NCI-H1436 (cell line): ENCODE data around the gene TUBB.
A peak's percentile ranks its signal among the peaks of the same experiment; 100 is the strongest.
"Not testable (repeated sequence)": the region's sequence is repeated elsewhere in the genome, so short reads cannot be mapped to it uniquely, and the experiment has no call there.

Experiments used
- DNase-seq: peaks from one replicate; lab custom pipeline; 2025; lab: John Stamatoyannopoulos, UW

The TUBB gene

GRCh38 chr6:30738532-30738931 lies 18.4 kb downstream of the TUBB start:
- DNase-seq: no peak

DNA sequence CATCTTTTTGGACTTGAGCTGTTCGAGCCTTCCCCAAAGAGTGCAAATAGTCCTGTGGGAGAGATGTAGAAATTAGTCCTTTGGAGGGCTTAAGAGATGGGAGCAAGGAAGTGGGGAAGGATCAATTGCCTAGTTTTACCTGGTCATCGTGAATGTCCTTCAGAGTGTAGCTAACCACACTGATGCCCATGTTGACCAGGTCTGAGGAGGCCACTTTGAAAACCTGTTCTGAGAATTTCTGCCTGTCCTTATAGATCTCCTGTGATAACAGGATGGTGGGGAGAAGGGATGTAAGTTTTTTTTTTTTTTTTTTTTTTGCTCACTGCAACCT lies 20.4 kb downstream of the TUBB start:
- no peak for DNase-seq

DNA sequence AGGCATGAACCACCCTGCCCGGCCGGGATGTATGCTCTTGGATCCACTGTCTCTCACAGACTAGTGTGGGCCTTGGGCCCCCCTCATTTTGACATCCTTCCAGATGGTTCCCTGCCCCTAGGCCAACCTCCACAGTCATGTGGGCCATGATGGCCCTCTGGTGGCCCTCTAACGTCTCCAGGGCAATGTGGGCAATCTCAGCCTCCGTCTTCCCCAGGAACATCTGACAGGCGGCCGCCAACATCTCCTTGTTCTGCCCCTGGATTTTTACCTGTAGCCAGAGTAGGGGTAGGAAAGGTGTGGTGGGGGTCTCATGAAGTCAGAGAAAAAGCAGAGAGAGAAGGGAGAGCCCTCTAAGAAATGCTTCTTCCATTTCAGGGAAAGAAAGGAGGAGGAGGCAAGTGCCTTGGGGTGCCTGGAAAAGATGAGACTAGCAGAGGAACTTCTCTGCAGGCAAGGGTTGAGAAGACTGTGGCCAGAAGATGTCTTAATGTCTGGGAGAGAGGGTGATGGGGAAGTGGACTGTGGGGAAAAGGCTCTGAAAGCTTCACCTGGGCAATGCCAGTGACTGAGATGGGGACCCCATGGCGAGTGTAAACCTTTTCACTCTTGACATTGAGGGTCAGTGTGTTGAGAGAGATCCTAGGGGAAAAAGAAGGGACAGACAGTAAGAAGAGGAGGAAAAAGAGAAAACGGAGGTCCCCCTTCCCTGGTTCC lies 21.1 kb downstream of the TUBB start:
- DNase-seq: no peak

- DNase-seq: no peak
These were observed 21.7 kb downstream of the TUBB start for GRCh38 chr6:30741789-30742315.

GRCh38 chr6:30742316-30743098 lies 22.4 kb downstream of the TUBB start, which contains the start of gene FLOT1:
Gene FLOT1, minus strand, starts transcription at chr6:30742687. Its CDS starts 498 bp downstream, at chr6:30742189.
- DNase-seq: peak; percentile 77

DNA sequence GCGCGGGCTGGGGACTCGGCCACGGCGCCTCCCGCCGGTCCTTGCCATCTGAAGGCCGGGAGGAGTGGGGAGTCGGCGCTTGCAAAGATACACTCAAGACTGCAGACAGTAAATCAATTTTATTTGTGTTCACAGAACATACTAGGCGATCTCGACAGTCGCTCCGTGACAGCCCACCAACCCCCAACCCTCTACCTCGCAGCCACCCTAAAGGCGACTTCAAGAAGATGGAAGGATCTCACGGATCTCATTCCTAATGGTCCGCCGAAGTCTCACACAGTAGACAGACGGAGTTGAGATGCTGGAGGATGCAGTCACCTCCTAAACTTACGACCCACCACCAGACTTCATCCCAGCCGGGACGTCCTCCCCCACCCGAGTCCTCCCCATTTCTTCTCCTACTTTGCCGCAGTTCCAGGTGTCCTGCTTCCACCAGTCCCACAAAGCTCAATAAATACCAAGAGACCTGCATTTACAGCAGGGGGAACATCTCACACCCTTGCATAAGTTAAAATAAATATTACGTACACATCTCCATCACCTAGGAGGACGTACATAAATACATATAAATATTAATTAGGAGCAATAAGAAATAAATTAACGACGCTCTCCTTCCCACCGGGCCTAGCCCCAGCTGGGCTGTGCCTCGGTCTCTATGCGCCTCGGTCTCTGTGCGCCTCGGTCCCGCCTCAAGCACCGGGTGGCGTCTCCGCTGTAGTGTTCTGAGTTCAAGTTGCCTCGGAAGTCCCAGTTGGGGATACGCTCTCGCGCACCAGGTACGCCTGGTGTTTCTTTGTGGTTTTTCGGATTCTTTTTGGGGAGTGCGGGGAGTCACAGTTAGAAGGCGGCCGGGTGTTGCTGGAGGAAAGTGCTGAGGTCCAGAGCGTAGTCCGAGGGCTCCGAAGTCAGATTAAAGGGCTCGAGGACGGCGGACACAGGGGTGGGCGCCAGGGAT lies 23.2 kb downstream of the TUBB start:
- DNase-seq: no peak

GRCh38 chr6:30744054-30744805 lies 24.1 kb downstream of the TUBB start, which contains the start of gene IER3:
Gene IER3, minus strand, starts transcription at chr6:30744547. Its CDS starts 29 bp downstream, at chr6:30744518.
- DNase-seq: peak; percentile 52

GRCh38 chr6:30747300-30747687 lies 27.1 kb downstream of the TUBB start:
- no peak for DNase-seq

DNA sequence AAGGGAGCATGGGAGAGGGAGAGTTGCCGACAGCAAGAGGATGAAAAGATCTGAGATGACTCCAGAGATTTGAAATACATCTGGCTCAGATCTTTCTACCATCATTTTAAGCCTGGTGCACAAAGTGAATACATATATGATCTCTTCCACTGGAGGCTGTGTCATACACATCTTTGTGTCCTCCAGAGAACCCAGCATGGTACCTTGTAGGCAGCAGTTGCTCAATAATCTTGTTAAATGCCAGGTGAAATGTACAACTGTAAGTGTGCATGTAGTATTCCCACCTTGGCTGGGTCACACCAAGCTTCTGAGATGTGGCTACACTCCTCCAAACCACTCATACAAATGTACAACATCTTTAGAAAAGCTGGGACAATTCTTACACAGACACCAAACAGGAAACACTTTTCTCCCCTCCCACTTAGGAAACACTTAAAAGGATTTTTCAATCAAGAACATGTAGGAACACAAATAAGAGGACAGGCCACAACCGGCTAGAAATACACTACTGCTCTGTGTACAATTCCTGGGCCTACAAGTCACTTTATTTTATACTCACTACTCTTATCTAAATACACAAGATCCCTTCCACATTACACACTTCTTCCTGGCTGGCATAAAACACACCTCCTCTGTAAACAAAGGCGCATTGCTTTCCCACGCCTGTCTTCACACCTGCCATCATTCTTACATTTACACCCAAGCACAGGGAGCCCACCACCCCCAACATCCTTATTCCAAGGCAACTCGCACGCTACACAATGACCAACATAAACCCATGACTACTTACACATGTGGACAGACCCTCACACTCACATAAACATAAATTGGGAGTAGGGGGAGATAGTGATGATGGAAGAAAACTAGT lies 28.0 kb downstream of the TUBB start:
- DNase-seq: no peak

GRCh38 chr6:30748851-30749540 lies 28.8 kb downstream of the TUBB start:
- DNase-seq: no peak

DNA sequence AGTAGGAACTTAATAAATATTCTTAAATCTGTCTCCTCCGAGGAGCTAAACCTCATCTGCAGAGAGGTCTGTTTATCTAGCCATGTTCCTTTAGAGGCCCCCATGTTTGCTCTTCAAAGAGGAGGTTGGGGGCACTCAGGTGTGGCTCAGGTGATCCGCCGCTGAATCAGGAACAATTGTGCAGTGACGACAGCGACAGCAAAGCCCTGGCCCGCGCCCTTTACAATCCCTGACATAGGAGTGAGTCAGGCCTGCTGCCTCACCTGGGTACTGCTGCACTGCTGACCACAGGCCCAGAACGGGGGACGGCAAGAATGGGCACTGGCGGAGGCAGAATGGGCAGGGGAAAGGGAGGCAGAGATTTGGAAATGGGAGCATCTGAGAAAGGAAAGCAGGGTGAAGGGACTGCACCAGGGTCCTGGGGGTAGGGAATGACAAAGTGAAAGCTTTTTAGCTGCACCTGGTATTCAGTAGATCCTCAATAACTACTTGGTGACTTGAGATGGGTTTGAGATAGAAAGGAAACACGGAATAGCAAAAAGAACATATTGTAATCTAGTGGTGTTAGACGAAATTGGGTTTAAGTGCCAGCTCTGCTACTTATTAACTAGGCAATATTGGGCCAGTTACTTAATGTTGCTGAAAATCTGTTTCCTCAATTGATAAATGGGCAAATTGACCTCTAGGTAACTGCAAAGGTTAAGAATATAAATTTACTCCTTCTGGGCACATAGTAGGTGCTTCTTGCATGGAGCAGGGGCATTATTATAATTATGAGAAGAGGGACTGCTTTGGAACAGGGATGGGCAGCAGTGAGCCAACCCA lies 29.6 kb downstream of the TUBB start:
- DNase-seq: no peak

GRCh38 chr6:30750379-30750668 lies 30.2 kb downstream of the TUBB start:
- no peak for DNase-seq

GRCh38 chr6:30752157-30752927 lies 32.2 kb downstream of the TUBB start:
- DNase-seq: no peak

- no peak for DNase-seq
These were observed 34.5 kb downstream of the TUBB start for GRCh38 chr6:30754631-30755030.

- DNase-seq: not testable (repeated sequence)
These were observed 36.4 kb downstream of the TUBB start for GRCh38 chr6:30756405-30757003.

- DNase-seq: no peak
These were observed 37.2 kb downstream of the TUBB start for GRCh38 chr6:30757261-30757904.

- DNase-seq: no peak
These were observed 39.6 kb downstream of the TUBB start for GRCh38 chr6:30759575-30760239.
